H1 (cell line): Measurements from ENCODE around the gene SPSB3. TPM values are rescaled to one million over a fixed set of nuclear protein-coding genes. Genes with fewer than 3 reads are reported as not detected.

Source experiments
- CTCF ChIA-PET: fragments of 300-600 bp; sonication (Branson Sonifier 250); formaldehyde crosslinking; loops from one replicate; lab custom pipeline; 2021; ENCODE audit not compliant: partially characterized antibody; lab: Charles Lee
- POLR2A ChIA-PET: fragments of 300-600 bp; sonication (Branson Sonifier 250); formaldehyde crosslinking; loops from one replicate; lab custom pipeline; 2021; ENCODE audit warnings: inconsistent platforms; ENCODE audit not compliant: partially characterized antibody; lab: Charles Lee
- DNase-seq, 2 experiments: peaks; one replicate each; pipeline versions ENCODE4 v3.0.0 to v3.0.0-alpha.2; 2010 to 2022; ENCODE audit warnings: low spot score in 2 of 2, low read depth in 1 of 2, mixed read lengths in 1 of 2
- FAIRE-seq: peaks from 2 replicates; lab custom pipeline; 2011; peaks lifted over from hg19 to GRCh38; lab: Jason Lieb, UNC
- H2AFZ ChIP-seq: 2 replicates; pipeline ENCODE4 v1.8.1; 2012; ENCODE audit warnings: low read length, inconsistent platforms
- H2AK5ac ChIP-seq: 2 replicates; pipeline ENCODE4 v1.6.1; 2013; ENCODE audit warnings: low read depth, low read length
- H2BK120ac ChIP-seq: replicated peaks from 2 replicates; pipeline ENCODE3; 2013; ENCODE audit warnings: low read depth, low read length, inconsistent platforms
- H2BK12ac ChIP-seq: 2 replicates; pipeline ENCODE4 v1.6.1; 2013; ENCODE audit warnings: low read depth, low read length
- H2BK15ac ChIP-seq: 2 replicates; pipeline ENCODE4 v1.6.1; 2013; ENCODE audit warnings: low read length
- H2BK20ac ChIP-seq: 2 replicates; pipeline ENCODE4 v1.6.1; 2013; ENCODE audit warnings: low read length
- H2BK5ac ChIP-seq: 2 replicates; pipeline ENCODE4 v1.6.1; 2013; ENCODE audit warnings: low read depth, low read length
- H3K14ac ChIP-seq: 2 replicates; pipeline ENCODE4 v1.6.1; 2013; ENCODE audit warnings: inconsistent platforms; ENCODE audit not compliant: insufficient read length
- H3K18ac ChIP-seq: 2 replicates; pipeline ENCODE4 v1.6.1; 2013; ENCODE audit warnings: low read length; ENCODE audit errors: extremely low read depth
- H3K23ac ChIP-seq: 2 replicates; pipeline ENCODE4 v1.6.1; 2013; ENCODE audit warnings: inconsistent platforms; ENCODE audit not compliant: insufficient read length
- H3K23me2 ChIP-seq: 2 replicates; pipeline ENCODE4 v1.6.1; 2013; ENCODE audit warnings: low read depth, low read length
- H3K27ac ChIP-seq: 2 replicates; pipeline ENCODE4 v1.6.1; 2011; ENCODE audit warnings: low read depth, low read length, inconsistent platforms
- H3K27me3 ChIP-seq, 4 experiments: replicated peaks in 1 of 4; 1 replicate in 1 of 4; 2 replicates in 3 of 4; pipeline versions ENCODE4 v1.6.1 to v1.8.1; 2011 to 2013; ENCODE audit warnings: low read length in 3 of 4, mild to moderate bottlenecking in 3 of 4, inconsistent platforms in 2 of 4, mixed read lengths in 2 of 4, moderate library complexity in 1 of 4; ENCODE audit not compliant: control insufficient read depth in 3 of 4, insufficient read depth in 3 of 4; ENCODE audit errors: extremely low read depth in 1 of 4
- H3K36me3 ChIP-seq, 4 experiments: 2 replicates each; pipeline versions ENCODE4 v1.6.1 to v1.8.1; 2011 to 2013; ENCODE audit warnings: mild to moderate bottlenecking in 4 of 4, low read length in 3 of 4, moderate library complexity in 2 of 4, control low read depth in 1 of 4, inconsistent platforms in 1 of 4; ENCODE audit not compliant: insufficient read depth in 4 of 4, control insufficient read depth in 2 of 4
- H3K4ac ChIP-seq: replicated peaks from 2 replicates; pipeline ENCODE3; 2013; ENCODE audit warnings: low read length, low read depth, mixed read lengths, inconsistent platforms; ENCODE audit not compliant: insufficient read length
- H3K4me1 ChIP-seq, 4 experiments: replicated peaks in 1 of 4; 1 replicate in 1 of 4; 2 replicates in 3 of 4; pipeline versions ENCODE4 v1.6.1 to v1.8.1; 2011 to 2013; ENCODE audit warnings: low read length in 3 of 4, inconsistent platforms in 2 of 4, mixed read lengths in 1 of 4; ENCODE audit not compliant: insufficient read depth in 4 of 4, control insufficient read depth in 3 of 4
- H3K4me2 ChIP-seq, 2 experiments: 2 replicates each; pipeline versions ENCODE4 v1.6.1 to v1.8.1; 2011 to 2013; ENCODE audit warnings: low read depth in 2 of 2, low read length in 2 of 2, control low read depth in 1 of 2, inconsistent platforms in 1 of 2, mild to moderate bottlenecking in 1 of 2; ENCODE audit not compliant: insufficient read depth in 1 of 2
- H3K4me3 ChIP-seq, 4 experiments: fragments of 200-600, 300-600 bp in 1 of 4; sonication (generic), shearing (Covaris generic), sonication (Bioruptor Twin) in 1 of 4; 2 replicates each; pipeline versions ENCODE4 v1.5.1 to v1.8.1; 2011 to 2016; ENCODE audit warnings: low read length in 4 of 4, low read depth in 3 of 4, control low read depth in 2 of 4, inconsistent platforms in 2 of 4, mild to moderate bottlenecking in 2 of 4, mixed read lengths in 1 of 4, moderate library complexity in 1 of 4; ENCODE audit not compliant: insufficient read depth in 2 of 4; ENCODE audit errors: extremely low read depth in 1 of 4
- H3K56ac ChIP-seq: replicated peaks from 2 replicates; pipeline ENCODE3; 2013; ENCODE audit warnings: low read depth, mild to moderate bottlenecking, mixed read lengths, low read length, inconsistent platforms; ENCODE audit not compliant: insufficient read length
- H3K79me1 ChIP-seq: 2 replicates; pipeline ENCODE4 v1.6.1; 2013; ENCODE audit warnings: low read depth, low read length, control low read depth
- H3K79me2 ChIP-seq, 2 experiments: 2 replicates each; pipeline versions ENCODE4 v1.6.1 to v1.8.1; 2012 to 2013; ENCODE audit warnings: low read length in 2 of 2, mild to moderate bottlenecking in 2 of 2, inconsistent platforms in 1 of 2; ENCODE audit not compliant: insufficient read depth in 2 of 2, control insufficient read depth in 1 of 2
- H3K9ac ChIP-seq, 4 experiments: replicated peaks in 1 of 4; 1 replicate in 1 of 4; 2 replicates in 3 of 4; pipeline versions ENCODE4 v1.6.1 to v1.8.1; 2011 to 2013; ENCODE audit warnings: low read depth in 3 of 4, low read length in 3 of 4, control low read depth in 2 of 4, mild to moderate bottlenecking in 2 of 4, moderate library complexity in 2 of 4, inconsistent platforms in 1 of 4; ENCODE audit errors: extremely low read depth in 1 of 4
- H3K9me3 ChIP-seq, 2 experiments: 2 replicates each; pipeline versions ENCODE4 v1.6.1 to v1.8.1; 2012 to 2013; ENCODE audit warnings: mild to moderate bottlenecking in 2 of 2, moderate library complexity in 2 of 2, control low read depth in 1 of 2, inconsistent platforms in 1 of 2, low read depth in 1 of 2, low read length in 1 of 2, mixed read lengths in 1 of 2; ENCODE audit not compliant: insufficient read depth in 2 of 2
- H4K20me1 ChIP-seq, 2 experiments: replicated peaks in 1 of 2; 2 replicates each; pipeline versions ENCODE3 to v1.8.1; 2011 to 2013; ENCODE audit warnings: inconsistent platforms in 2 of 2, low read length in 2 of 2, mild to moderate bottlenecking in 1 of 2; ENCODE audit not compliant: insufficient read depth in 2 of 2, control insufficient read depth in 1 of 2
- H4K5ac ChIP-seq: 2 replicates; pipeline ENCODE4 v1.6.1; 2013; ENCODE audit warnings: low read length, low read depth, mixed read lengths, inconsistent platforms; ENCODE audit not compliant: insufficient read length
- H4K8ac ChIP-seq: 2 replicates; pipeline ENCODE4 v1.8.0; 2013; ENCODE audit warnings: mild to moderate bottlenecking, moderate library complexity, low read length, inconsistent platforms; ENCODE audit not compliant: insufficient read depth; ENCODE audit errors: extremely low read depth
- H4K91ac ChIP-seq: replicated peaks from 2 replicates; pipeline ENCODE3; 2013; ENCODE audit warnings: low read length, mixed read lengths, inconsistent platforms; ENCODE audit not compliant: insufficient read length
- PHF8 ChIP-seq: fragments of 200-600 bp; sonication (generic); conservative IDR thresholded peaks from 2 replicates; pipeline ENCODE4 v1.7.1; 2012; ENCODE audit warnings: low read depth, mild to moderate bottlenecking, inconsistent platforms, low read length, moderate library complexity
- SAP30 ChIP-seq: fragments of 300-600 bp; sonication (generic); IDR thresholded peaks from 2 replicates; pipeline ENCODE4 v1.7.1; 2012; ENCODE audit warnings: low read length, moderate library complexity, mild to moderate bottlenecking, inconsistent platforms; ENCODE audit not compliant: insufficient read depth, insufficient replicate concordance
- WGBS, 2 experiments: shearing (Covaris generic) in 1 of 2; methylation state at CpG; one replicate each; pipeline versions ENCODE4 v1.1.6 to v1.1.7; 2013 to 2015; ENCODE audit warnings: low lambda C conversion rate in 2 of 2, mixed read lengths in 2 of 2, inconsistent platforms in 1 of 2, low coverage in 1 of 2, missing lambda C conversion rate in 1 of 2; ENCODE audit not compliant: insufficient replicate concordance in 2 of 2, insufficient coverage in 1 of 2, insufficient read length in 1 of 2; ENCODE audit errors: extremely low coverage in 1 of 2, missing lambda C conversion rate in 1 of 2; 5-methylcytosine and 5-hydroxymethylcytosine counted together
- polyA plus RNA-seq, 7 experiments: library from polyadenylated mRNA; depleted of rRNA in 3 of 7; stranded (reverse) in 5 of 7; unstranded in 2 of 7; fragments of >200 nt in 5 of 7; fragments of 200-250 nt in 2 of 7; gene quantifications; 1 replicate in 5 of 7; 2 replicates in 1 of 7; 4 replicates in 1 of 7; pipeline versions ENCODE4 v1.2.1 to v1.2.3, GENCODE V29; 2011 to 2013; ENCODE audit warnings: missing spikeins in 2 of 7, mixed read lengths in 2 of 7
- total RNA-seq: library from RNA; stranded (reverse); fragmentation: NEBNext Ultra II Directional; extraction: Animal tissue kit (Norgen Biotek cat#: 25700); gene quantifications from 2 replicates; pipeline ENCODE4 v1.2.1, GENCODE V29; 2021

The SPSB3 gene
- total and polyA plus RNA-seq, 2 of the 8 experiments (the other 6 are each of a cell fraction or from before 2014, with no cell fraction given): 22.5 to 37.8 TPM

GRCh38 chr16:1772362-1772907 is 9.9 kb downstream of the SPSB3 start, which contains the start of gene EME2:
EME2 (plus strand) TSS chr16:1772810; CDS start chr16:1773228, 418 bp downstream.
- Histone ChIP-seq H4K5ac (peak within 1 kb of the TSS; percentile 81), H3K79me2 (peaks cover 0 to 15% of the 10 kb centered on the region in 2 experiments; a peak in 1 of 4 replicates), H2BK120ac (no peak within 1 kb of the TSS), H2BK20ac (no peak within 1 kb of the TSS), H3K79me1 (peaks cover 4% of the 10 kb centered on the region), H3K27me3 (no peaks in the 10 kb centered on the region), H3K27ac (peak within 1 kb of the TSS; percentile 62), H4K91ac (peak within 1 kb of the TSS; percentile 85), H2BK5ac (peak within 1 kb of the TSS; percentile 88), H2AFZ (no peak within 1 kb of the TSS; the same call in 1 of the 2 replicates), H3K4me3 (peak within 1 kb of the TSS; percentile 82 to 91 (median 82)), H3K9me3 (no peaks in the 10 kb centered on the region), H3K23ac (no peak within 1 kb of the TSS), H2BK12ac (peak within 1 kb of the TSS; percentile 4; the same call in 1 of the 2 replicates), H3K4ac (peak within 1 kb of the TSS; percentile 90), H2BK15ac (peak within 1 kb of the TSS; percentile 72; the same call in 1 of the 2 replicates), H3K14ac (no peak within 1 kb of the TSS), H4K8ac (peak within 1 kb of the TSS; percentile 94), H3K9ac (peak within 1 kb of the TSS; percentile 69 to 94 (median 89)), H3K4me1 (peaks cover 0 to 12% (median 10%) of the 10 kb centered on the region in 4 experiments; a peak in 5 of 7 replicates), H4K20me1 (peaks cover 0 to 19% of the 10 kb centered on the region in 2 experiments), H3K56ac (peak within 1 kb of the TSS; percentile 73), H3K23me2 (peaks cover 17% of the 10 kb centered on the region), H3K4me2 (peak within 1 kb of the TSS; percentile 71 to 92), H2AK5ac (peak within 1 kb of the TSS; percentile 27; the same call in 1 of the 2 replicates), H3K18ac (peak within 1 kb of the TSS; percentile 90), H3K36me3 (peaks cover 2 to 31% (median 8%) of the 10 kb centered on the region in 4 experiments; a peak in 6 of 8 replicates)
- ChIA-PET CTCF (interaction anchor here (0.6 to 2.7 kb wide), 8 partner anchors 7 to 509 kb away, joined by 3 to 13 read pairs (median 4); partner anchors contain the start of genes IGFALS, MAPK8IP3, NUBP2 and SPSB3), POLR2A (interaction anchor here (0.7 to 13.5 kb wide), 20 partner anchors 7 to 383 kb away, joined by 3 to 246 read pairs (median 5); partner anchors contain the start of genes FAHD1, HAGH, IGFALS and JPT2)
- WGBS, 2 experiments: 4% methylated on average over 47 of the region's 53 CpGs; no CpG with 5 or more reads in 1 of the 2 experiments
- FAIRE-seq: no peak
- no peak for DNase-seq
- TF ChIP-seq PHF8: no peak
- TF ChIP-seq SAP30: peak; percentile 10
